HG03097 (cell line): ENCODE measurements around the gene PTPN18.
"Not testable (repeated sequence)": the region's sequence is repeated elsewhere in the genome, so short reads cannot be mapped to it uniquely, and the experiment has no call there.

ENCODE experiments used
- ATAC-seq: cut with Tn5 transposase; IDR thresholded peaks from one replicate; pipeline ENCODE4 v1.9.1; 2021; ENCODE audit not compliant: unreplicated experiment, low FRiP score

The PTPN18 gene, protein sequence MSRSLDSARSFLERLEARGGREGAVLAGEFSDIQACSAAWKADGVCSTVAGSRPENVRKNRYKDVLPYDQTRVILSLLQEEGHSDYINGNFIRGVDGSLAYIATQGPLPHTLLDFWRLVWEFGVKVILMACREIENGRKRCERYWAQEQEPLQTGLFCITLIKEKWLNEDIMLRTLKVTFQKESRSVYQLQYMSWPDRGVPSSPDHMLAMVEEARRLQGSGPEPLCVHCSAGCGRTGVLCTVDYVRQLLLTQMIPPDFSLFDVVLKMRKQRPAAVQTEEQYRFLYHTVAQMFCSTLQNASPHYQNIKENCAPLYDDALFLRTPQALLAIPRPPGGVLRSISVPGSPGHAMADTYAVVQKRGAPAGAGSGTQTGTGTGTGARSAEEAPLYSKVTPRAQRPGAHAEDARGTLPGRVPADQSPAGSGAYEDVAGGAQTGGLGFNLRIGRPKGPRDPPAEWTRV

GRCh38 chr2:130355578-130356431, at the start of gene PTPN18:
Gene PTPN18, plus strand, starts transcription at chr2:130356056. Its CDS starts 52 bp downstream, at chr2:130356108.
- peak; percentile 76 for ATAC-seq

GRCh38 chr2:130307850-130308249, 48.0 kb upstream of the PTPN18 start:
- ATAC-seq: no peak

DNA sequence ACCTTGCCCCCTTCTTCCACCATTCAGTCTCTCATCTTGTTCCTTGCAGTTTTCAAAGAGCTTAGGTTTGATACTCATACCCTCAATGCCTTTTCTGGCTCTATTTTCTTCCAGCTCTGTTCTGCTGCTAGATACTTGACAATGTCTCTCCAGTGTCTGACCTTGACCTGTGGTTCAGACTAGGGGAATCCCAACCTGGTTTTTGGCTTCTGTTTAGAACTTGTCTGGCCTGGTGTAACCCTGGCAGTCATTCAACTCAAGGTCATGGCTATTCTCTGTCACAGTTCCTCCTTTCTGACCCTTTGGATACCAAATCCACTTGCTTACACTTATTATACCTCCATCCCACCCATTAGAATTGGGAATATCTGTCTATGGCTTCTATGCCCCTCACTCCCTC, 45.0 kb upstream of the PTPN18 start:
- no peak for ATAC-seq

DNA sequence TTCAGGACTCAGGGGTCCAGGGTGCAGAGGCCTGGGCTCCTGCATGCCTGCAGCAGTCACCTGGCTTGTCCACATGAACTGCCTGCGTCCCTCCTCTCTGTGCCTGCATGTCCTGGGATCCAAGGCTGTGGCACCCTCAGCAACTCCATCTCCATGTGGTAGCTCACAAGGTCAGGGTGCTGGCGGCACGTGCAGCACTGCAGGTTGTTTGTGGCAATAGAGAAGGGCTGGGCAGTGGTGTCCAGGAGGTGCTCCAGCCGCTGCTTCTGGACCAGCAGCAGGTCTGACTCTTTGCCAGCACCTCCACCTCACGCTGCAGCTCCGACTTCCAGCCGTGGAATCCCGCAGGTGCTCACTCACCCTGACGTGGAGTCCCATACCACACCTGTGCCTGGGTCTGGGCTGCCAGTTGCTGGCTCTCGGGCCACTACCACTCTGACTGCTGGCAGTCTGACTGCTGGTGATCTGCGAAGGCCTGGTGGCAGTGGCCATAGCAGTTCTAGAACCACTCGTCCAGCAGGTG, 42.0 kb upstream of the PTPN18 start:
- ATAC-seq: no peak

GRCh38 chr2:130314377-130314776, 41.5 kb upstream of the PTPN18 start:
- no peak for ATAC-seq

- no peak for ATAC-seq
Observed at GRCh38 chr2:130316596-130316995, 39.3 kb upstream of the PTPN18 start.

DNA sequence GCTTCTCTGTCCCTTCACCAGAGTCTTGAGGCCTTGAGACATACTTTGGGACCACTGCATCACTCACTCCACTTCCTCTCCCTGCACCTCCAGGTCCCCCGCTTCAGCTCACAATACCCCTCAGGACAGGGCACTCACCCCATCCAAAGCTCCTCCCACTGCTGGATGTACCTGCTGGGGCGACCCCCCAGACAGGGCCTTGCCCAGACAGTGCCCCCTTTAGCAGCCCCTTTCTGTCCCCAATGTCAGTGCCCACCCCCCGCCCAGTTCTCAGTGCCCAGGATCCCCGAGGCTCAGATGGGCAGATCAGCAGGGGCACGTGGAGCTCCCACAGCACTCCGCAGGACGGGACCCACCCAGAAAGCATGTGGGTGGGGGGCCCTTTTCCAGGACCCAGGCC, 37.0 kb upstream of the PTPN18 start:
- ATAC-seq: no peak

GRCh38 chr2:130319536-130319935, 36.3 kb upstream of the PTPN18 start:
- no peak for ATAC-seq

GRCh38 chr2:130327703-130328527, 27.9 kb upstream of the PTPN18 start:
- ATAC-seq: no peak

DNA sequence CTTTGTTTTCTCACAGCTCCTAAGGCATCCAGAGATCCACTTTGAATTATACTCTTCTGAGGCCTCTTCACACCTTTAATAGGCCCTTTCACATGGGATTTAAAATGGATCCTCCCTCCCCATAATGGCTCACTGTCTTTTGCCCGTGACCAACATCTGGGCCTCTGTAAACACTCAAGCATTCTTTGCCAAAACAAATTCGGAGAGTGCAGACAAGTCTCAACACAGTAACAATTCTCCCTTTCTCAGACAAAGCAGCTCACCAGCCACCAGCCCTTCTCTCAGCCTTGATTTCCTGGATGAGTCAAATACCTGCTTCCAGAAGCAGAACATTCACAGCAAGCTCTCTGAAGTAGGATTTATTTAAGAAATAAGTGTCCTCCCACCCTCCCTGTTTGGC, 27.1 kb upstream of the PTPN18 start:
- ATAC-seq: no peak

- peak; percentile 76 for ATAC-seq
Observed at GRCh38 chr2:130332271-130333073, 23.4 kb upstream of the PTPN18 start.

- ATAC-seq: not testable (repeated sequence)
Observed at GRCh38 chr2:130333253-130333652, 22.6 kb upstream of the PTPN18 start.

- no peak for ATAC-seq
Observed at GRCh38 chr2:130334026-130334425, 21.8 kb upstream of the PTPN18 start.

DNA sequence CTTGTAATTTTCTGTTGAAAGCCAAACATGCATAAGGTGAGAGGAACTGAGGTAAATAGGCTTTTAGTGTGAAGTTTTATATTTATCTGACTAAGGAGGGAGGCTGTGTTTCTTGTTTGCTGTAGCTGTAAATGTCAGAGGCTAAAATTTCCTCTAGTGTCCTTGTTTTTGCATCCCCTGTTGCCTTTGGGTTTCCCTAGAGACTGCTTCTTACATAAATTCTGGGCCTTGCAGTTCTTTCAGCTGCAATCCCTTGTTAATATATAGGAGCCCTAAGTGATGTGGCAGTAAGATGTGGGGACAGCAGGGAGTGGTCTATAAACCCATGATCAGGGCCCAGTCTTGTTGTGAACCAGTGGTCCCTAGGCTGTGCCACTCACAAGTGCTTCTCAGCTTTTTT, 20.6 kb upstream of the PTPN18 start:
- ATAC-seq: no peak

- ATAC-seq: no peak
Observed at GRCh38 chr2:130336150-130336876, 19.5 kb upstream of the PTPN18 start.

DNA sequence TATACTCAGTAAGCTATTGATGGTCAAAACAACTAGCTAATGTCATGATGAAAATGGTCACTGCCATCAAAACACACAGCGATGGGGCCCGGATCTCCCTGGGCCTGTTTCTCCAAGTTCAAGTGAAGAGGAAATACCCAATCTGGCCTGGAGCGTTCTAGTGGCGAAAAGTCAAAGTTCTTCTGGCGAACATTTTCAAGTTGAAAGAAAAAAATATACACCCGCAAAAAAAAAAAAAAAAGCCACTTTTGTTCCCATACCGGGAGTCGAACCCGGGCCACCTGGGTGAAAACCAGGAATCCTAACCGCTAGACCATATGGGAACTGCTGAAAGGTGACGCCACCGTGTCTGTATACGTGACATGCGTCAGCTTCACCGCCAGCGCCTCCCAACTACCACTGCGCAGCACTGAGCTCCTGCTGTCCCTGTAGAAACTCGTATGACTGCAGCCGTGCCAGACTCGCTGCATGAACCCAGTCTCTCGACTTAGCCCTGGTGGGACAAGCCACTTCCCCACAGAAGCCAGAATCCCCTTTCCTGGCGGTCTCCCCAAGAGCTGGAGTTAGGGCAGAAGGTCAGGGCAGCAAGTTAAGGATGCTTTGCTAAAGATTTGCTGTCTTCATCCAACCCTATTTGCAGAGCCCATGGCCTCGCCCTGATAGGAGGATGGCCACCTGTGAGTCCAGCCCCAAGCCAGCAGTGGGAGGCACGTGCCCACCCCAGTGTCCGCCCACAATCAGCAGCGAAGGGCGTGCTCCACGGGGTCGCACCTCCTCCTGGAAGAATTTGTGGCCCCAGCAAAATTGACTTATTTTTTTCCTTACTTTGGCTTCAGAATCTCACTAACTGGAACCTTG, 18.8 kb upstream of the PTPN18 start:
- ATAC-seq: no peak

GRCh38 chr2:130337735-130338325, 18.0 kb upstream of the PTPN18 start:
- no peak for ATAC-seq
